Skeletal muscle tissue (tissue), 4 donors: ENCODE measurements around the gene MCM9. TPM values are rescaled to one million over a fixed set of nuclear protein-coding genes. Genes with fewer than 3 reads are reported as not detected.

Experiments
- H3K27ac ChIP-seq: one replicate; pipeline ENCODE4 v1.7.0; 2013; ENCODE audit warnings: mild to moderate bottlenecking, low read depth, low read length, inconsistent platforms
- H3K27me3 ChIP-seq, 3 donors: one replicate each; pipeline ENCODE4 v1.7.0; 2013; ENCODE audit warnings: low read length in 3 of 3; ENCODE audit not compliant: control insufficient read depth in 3 of 3, insufficient read depth in 3 of 3
- H3K36me3 ChIP-seq, 3 donors: one replicate each; pipeline ENCODE4 v1.7.0; 2013; ENCODE audit warnings: low read length in 3 of 3; ENCODE audit not compliant: control insufficient read depth in 3 of 3, insufficient read depth in 3 of 3
- H3K4me1 ChIP-seq, 3 donors: one replicate each; pipeline ENCODE4 v1.7.0; 2013; ENCODE audit warnings: low read length in 3 of 3, mild to moderate bottlenecking in 3 of 3; ENCODE audit not compliant: control insufficient read depth in 3 of 3, insufficient read depth in 3 of 3
- H3K4me3 ChIP-seq, 3 donors: one replicate each; pipeline ENCODE4 v1.7.0; 2013; ENCODE audit warnings: low read length in 3 of 3
- H3K9ac ChIP-seq, 3 donors: one replicate each; pipeline ENCODE4 v1.7.0; 2013; ENCODE audit warnings: low read length in 3 of 3, mild to moderate bottlenecking in 3 of 3, moderate library complexity in 2 of 3, low read depth in 1 of 3
- H3K9me3 ChIP-seq, 3 donors: one replicate each; pipeline ENCODE4 v1.7.0; 2013; ENCODE audit warnings: low read length in 3 of 3; ENCODE audit not compliant: control insufficient read depth in 3 of 3
- total RNA-seq: library from RNA; depleted of rRNA; stranded (reverse); fragments of >200 nt; gene quantifications from one replicate; pipeline ENCODE4 v1.2.3, GENCODE V29; 2014
- donor health status: Osteomylitis.

Gene MCM9
- total RNA-seq, 1 donor from 2014 or later: 13.6 TPM

DNA sequence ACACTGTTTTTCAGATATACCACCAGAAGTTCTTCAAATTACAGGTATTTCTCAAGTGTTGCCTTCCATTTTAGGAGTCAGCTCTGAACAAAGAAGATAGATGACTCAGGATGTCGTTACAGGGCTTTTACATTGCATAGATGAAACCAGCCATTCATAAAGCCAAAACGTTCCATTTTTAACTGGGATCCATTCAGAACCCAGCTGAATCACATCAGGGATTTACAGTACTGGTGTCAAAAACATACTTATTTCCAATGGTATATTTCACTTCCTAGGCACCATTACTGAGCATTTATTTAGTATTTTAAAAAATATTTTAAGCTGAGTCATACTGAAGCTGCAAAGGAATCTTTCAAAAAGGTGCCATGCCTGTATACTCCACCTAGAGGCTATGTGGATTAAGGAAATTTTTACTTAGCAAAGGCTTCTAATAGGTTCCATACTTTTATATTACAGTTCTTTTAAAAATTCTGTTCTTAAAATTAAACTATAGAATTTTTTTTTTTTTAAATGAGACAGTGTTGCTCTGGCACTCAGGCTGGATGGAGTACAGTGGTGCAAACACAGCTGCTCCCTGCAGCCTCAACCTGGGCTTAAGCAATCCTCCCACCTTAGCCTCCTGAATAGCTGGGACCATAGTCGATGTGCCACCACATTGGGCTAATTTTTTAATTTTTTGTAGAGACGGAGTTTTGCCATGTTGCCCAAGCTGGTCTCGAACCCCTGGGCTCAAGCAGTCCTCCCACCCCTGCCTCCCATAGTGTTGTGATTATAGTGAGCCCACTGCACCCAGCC is 38.4 kb downstream of the MCM9 start:
- Histone ChIP-seq H3K9me3 (no peaks in the 10 kb centered on the region), H3K27me3 (no peaks in the 10 kb centered on the region), H3K4me3 (no peak overlapping the region), H3K27ac (no peak overlapping the region), H3K9ac (no peak overlapping the region), H3K36me3 (peaks cover 0 to 4% (median 2%) of the 10 kb centered on the region in 3 donors), H3K4me1 (peaks cover 4 to 21% (median 16%) of the 10 kb centered on the region in 3 donors)

DNA sequence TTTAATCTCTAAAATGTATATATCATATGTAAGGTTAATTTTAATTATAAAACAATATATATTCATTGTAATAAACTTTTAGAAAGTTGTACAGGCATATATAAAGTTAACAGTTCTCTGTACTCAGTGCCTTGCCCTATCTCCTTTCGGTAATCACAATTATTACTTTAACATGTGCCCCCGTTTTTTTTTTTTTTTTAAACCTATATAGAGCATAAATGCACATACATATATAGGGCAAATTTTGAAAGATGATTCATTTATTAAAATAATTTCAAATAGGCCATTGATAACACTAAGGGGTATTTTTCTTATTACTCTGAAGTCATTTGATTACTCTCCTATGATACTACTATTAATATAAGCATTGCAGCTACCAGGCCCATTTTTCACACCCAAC is 39.1 kb downstream of the MCM9 start:
- peak overlapping the region in 1 of 3 donors; percentile 91 for H3K9ac ChIP-seq
- no peaks in the 10 kb centered on the region for H3K9me3 ChIP-seq
- no peak overlapping the region for H3K27ac ChIP-seq
- H3K4me3 ChIP-seq: peak overlapping the region in 2 of 3 donors; percentile 71 to 91
- peaks cover 4 to 21% (median 21%) of the 10 kb centered on the region in 3 donors for H3K4me1 ChIP-seq
- H3K36me3 ChIP-seq: peaks cover 0 to 2% (median 1%) of the 10 kb centered on the region in 3 donors
- no peaks in the 10 kb centered on the region for H3K27me3 ChIP-seq

DNA sequence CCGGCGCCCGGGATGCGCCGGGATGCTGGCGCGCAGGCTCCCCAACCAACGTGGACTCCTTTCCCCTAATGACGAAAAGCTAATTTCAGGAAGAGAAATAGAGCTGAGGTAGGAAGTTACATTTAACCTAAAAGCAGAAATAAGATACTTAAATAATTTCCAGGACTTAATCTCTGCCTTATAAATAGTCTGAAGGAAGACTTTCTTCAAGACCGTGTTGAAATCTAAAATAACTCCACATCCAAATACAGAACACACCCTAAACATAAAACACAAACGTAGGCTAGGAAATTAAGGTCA is 39.7 kb downstream of the MCM9 start:
- no peaks in the 10 kb centered on the region for H3K27me3 ChIP-seq
- H3K4me3 ChIP-seq: peak overlapping the region; percentile 71 to 91 (median 88)
- peaks cover 0 to 2% (median 0%) of the 10 kb centered on the region in 3 donors for H3K36me3 ChIP-seq
- peak overlapping the region; percentile 89 to 91 (median 91) for H3K9ac ChIP-seq
- H3K27ac ChIP-seq: peak overlapping the region; percentile 87
- H3K9me3 ChIP-seq: no peaks in the 10 kb centered on the region
- H3K4me1 ChIP-seq: peaks cover 4 to 21% (median 21%) of the 10 kb centered on the region in 3 donors

DNA sequence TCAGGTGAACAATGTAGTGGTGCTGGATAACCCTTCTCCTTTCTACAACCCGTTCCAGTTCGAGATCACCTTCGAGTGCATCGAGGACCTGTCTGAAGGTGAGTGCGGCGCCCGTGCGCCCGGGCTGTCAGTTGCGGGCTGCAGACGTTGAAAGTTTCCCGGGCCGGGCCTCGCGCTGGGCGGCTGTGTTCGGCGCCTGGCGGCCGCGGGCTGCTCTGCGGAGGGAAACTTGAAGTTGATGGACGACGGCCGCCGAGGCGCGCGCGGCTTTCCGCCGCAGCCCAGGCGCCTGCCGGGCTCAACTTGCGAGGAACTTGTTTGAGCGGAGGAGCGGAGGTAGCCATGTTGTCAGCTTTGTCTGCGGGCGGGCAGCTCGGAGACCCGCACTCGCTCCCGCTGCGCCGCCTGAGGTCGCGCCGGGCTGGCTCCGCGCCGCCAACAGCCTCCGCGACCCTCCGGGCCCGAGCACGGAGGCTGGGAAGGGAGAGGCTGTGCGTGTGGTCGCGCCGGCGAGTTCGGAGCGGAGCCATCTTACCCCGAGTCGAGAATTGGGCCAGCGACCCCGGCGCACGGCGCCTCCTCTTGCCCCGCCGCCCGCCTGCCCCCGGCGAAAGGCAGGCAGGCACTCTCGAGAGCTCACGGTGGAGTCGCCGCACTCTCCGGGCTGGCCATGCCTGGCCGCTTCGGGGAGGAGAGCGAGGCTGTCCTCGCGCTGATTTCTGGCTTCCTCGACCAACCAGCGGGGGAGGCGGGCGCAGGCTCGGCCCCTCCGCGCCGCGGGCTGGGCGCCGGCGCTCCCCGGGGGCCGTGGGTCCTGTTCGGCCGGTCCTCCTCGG is 40.3 kb downstream of the MCM9 start:
- Histone ChIP-seq H3K27ac (peak overlapping the region; percentile 87), H3K9ac (peak overlapping the region; percentile 89 to 91 (median 91)), H3K4me1 (peaks cover 4 to 21% (median 21%) of the 10 kb centered on the region in 3 donors), H3K27me3 (no peaks in the 10 kb centered on the region), H3K9me3 (no peaks in the 10 kb centered on the region), H3K36me3 (peaks cover 0 to 2% (median 0%) of the 10 kb centered on the region in 3 donors), H3K4me3 (peak overlapping the region; percentile 88 to 96 (median 91))

- H3K9ac ChIP-seq: peak within 1 kb of the TSS; percentile 89 to 91 (median 91)
- H3K4me3 ChIP-seq: peak within 1 kb of the TSS; percentile 88 to 96 (median 91)
- no peaks in the 10 kb centered on the region for H3K9me3 ChIP-seq
- H3K36me3 ChIP-seq: peaks cover 0 to 2% (median 0%) of the 10 kb centered on the region in 3 donors
- no peaks in the 10 kb centered on the region for H3K27me3 ChIP-seq
- H3K27ac ChIP-seq: peak within 1 kb of the TSS; percentile 91
- H3K4me1 ChIP-seq: peaks cover 4 to 21% (median 18%) of the 10 kb centered on the region in 3 donors
These were observed 41.0 kb downstream of the MCM9 start, which contains the start of gene ASF1A for GRCh38 chr6:118893807-118894424. ASF1A (plus strand) TSS chr6:118894152; CDS start chr6:118894414, 262 bp downstream.

GRCh38 chr6:118893064-118893806 is 41.7 kb downstream of the MCM9 start:
- Histone ChIP-seq H3K27ac (peak overlapping the region; percentile 91), H3K4me1 (peaks cover 4 to 21% (median 17%) of the 10 kb centered on the region in 3 donors), H3K4me3 (peak overlapping the region; percentile 76 to 94 (median 91))

DNA sequence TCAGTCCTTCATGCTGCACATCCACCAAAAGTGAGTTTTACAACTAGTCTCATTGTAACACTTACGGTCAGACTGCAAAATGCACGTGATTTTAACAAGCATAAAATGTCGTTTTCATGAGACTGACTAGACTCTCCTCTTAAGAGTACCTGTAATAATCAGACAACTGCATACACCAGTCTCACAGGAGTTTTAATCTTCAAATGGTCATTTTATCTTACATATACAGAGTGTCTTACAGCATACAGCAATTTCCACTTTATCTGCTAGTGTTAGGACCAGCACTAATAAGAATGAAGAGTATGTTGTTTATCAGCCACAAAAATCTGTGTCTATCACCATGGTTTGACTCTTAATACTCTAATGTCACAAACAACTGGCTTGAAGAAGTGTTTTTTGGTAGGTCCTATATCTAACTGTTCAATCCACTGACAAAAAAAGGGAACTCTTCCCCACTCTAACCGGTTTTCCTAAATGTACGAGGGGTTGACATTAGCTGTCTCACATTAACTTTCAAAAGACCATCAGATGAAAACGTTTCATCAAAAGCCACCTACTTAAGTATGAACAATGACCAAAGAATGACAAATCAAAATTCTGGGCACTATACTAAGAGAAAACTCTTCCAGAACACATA is 42.5 kb downstream of the MCM9 start:
- Histone ChIP-seq H3K9me3 (no peaks in the 10 kb centered on the region), H3K27me3 (no peaks in the 10 kb centered on the region), H3K4me1 (peaks cover 4 to 21% (median 17%) of the 10 kb centered on the region in 3 donors), H3K9ac (peak overlapping the region; percentile 85 to 90 (median 90)), H3K36me3 (no peaks in the 10 kb centered on the region), H3K4me3 (peak overlapping the region; percentile 76 to 94 (median 91)), H3K27ac (peak overlapping the region; percentile 91)

More at GRCh38 chr6:118893064-118893806, 41.7 kb downstream of the MCM9 start:
- peak overlapping the region; percentile 85 to 90 (median 90) for H3K9ac ChIP-seq
- no peaks in the 10 kb centered on the region for H3K27me3 ChIP-seq
- H3K36me3 ChIP-seq: no peaks in the 10 kb centered on the region
- no peaks in the 10 kb centered on the region for H3K9me3 ChIP-seq

DNA sequence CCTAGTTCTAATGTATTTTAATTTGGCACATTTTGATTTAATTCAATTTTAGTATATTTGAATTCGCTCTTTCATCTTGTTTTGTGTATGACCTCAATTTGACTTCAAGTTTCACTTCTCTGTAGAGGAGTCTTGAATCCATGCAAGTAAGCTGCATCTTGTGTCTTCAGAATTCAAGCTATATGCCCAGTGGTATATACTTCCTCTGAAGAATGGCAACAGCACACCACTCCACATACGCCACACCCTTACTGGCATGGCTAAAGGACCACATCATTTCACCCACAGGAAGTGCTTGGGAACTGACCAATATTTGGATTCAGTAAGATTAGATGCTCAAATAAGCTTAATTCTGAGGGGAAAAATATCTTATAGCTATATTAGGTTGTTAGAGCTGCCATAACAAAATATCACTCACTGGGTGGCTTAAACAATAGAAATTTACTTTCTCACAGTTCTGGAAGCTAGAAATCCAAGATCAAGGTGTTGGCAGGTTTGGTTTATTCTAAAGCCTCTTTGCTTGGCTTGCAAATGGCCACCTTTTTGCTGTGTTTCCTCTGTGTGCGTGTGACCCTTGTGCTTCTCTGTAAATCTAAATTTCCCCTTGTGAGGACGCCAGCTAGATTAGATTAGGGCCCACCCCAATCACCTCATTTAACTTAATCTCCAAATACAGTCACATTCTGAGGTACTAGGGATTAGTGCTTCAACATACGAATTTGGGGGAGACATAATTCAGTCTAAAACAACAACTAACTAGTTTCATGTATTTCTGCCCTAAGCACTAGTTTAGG is 43.8 kb downstream of the MCM9 start:
- Histone ChIP-seq H3K4me1 (peaks cover 4 to 19% (median 17%) of the 10 kb centered on the region in 3 donors), H3K27ac (no peak overlapping the region), H3K27me3 (no peaks in the 10 kb centered on the region), H3K9me3 (no peaks in the 10 kb centered on the region), H3K36me3 (no peaks in the 10 kb centered on the region), H3K9ac (no peak overlapping the region), H3K4me3 (no peak overlapping the region)
